GM04503 (cell line): ENCODE data around the gene CCDC27.
"Not testable (repeated sequence)": the region's sequence is repeated elsewhere in the genome, so short reads cannot be mapped to it uniquely, and the experiment has no call there.

Source experiments
- DNase-seq: peaks from one replicate; pipeline ENCODE4 v3.0.0-alpha.2; 2012; ENCODE audit warnings: low read depth

The CCDC27 gene

GRCh38 chr1:3736708-3737107 lies 15.5 kb upstream of the CCDC27 start:
- DNase-seq: no peak

- no peak for DNase-seq
Measured at GRCh38 chr1:3738943-3739342, 13.3 kb upstream of the CCDC27 start.

- no peak for DNase-seq
Measured at GRCh38 chr1:3740042-3740441, 12.2 kb upstream of the CCDC27 start.

- DNase-seq: no peak
Measured at GRCh38 chr1:3740752-3741151, 11.5 kb upstream of the CCDC27 start.

- no peak for DNase-seq
Measured at GRCh38 chr1:3741566-3742438, 10.4 kb upstream of the CCDC27 start.

GRCh38 chr1:3742439-3743298 lies 9.6 kb upstream of the CCDC27 start:
- DNase-seq: no peak

GRCh38 chr1:3743421-3743820 lies 8.8 kb upstream of the CCDC27 start:
- DNase-seq: peak; percentile 16

- DNase-seq: no peak
Measured at GRCh38 chr1:3743826-3744225, 8.4 kb upstream of the CCDC27 start.

GRCh38 chr1:3744646-3745045 lies 7.6 kb upstream of the CCDC27 start:
- no peak for DNase-seq

- DNase-seq: no peak
Measured at GRCh38 chr1:3745071-3745470, 7.2 kb upstream of the CCDC27 start.

- DNase-seq: no peak
Measured at GRCh38 chr1:3745590-3746381, 6.5 kb upstream of the CCDC27 start.

- no peak for DNase-seq
Measured at GRCh38 chr1:3746389-3746829, 5.8 kb upstream of the CCDC27 start.

- peak; percentile 23 for DNase-seq
Measured at GRCh38 chr1:3746830-3747521, 5.3 kb upstream of the CCDC27 start.

GRCh38 chr1:3747522-3747848 lies 4.8 kb upstream of the CCDC27 start:
- DNase-seq: no peak

- DNase-seq: no peak
Measured at GRCh38 chr1:3747903-3748302, 4.3 kb upstream of the CCDC27 start.

GRCh38 chr1:3748316-3748900 lies 3.8 kb upstream of the CCDC27 start:
- not testable (repeated sequence) for DNase-seq

GRCh38 chr1:3749512-3749911 lies 2.7 kb upstream of the CCDC27 start:
- no peak for DNase-seq

- no peak for DNase-seq
Measured at GRCh38 chr1:3750741-3751140, 1.5 kb upstream of the CCDC27 start.

GRCh38 chr1:3753656-3754454 lies 1.6 kb downstream of the CCDC27 start:
- DNase-seq: no peak

GRCh38 chr1:3756394-3756793 lies 4.1 kb downstream of the CCDC27 start:
- no peak for DNase-seq

GRCh38 chr1:3759164-3759563 lies 6.9 kb downstream of the CCDC27 start:
- DNase-seq: no peak
